GM12892 (cell line): ENCODE results near the gene SUN1.

ENCODE experiments used
- POLR2A ChIP-seq: IDR thresholded peaks from 2 replicates; pipeline ENCODE4 v1.6.1; 2011; ENCODE audit warnings: low read depth, low read length, control low read depth
- POLR2AphosphoS5 ChIP-seq: IDR thresholded peaks from 2 replicates; pipeline ENCODE4 v1.6.1; 2011; ENCODE audit warnings: low read depth, low read length, control low read depth
- TAF1 ChIP-seq: IDR thresholded peaks from 2 replicates; pipeline ENCODE4 v1.6.1; 2011; ENCODE audit warnings: low read depth, mild to moderate bottlenecking, control low read depth, low read length, borderline replicate concordance

GRCh38 chr7:815284-816216, 16.7 kb upstream of the SUN1 start:
- TF ChIP-seq POLR2A (no peak), POLR2AphosphoS5 (no peak), TAF1 (no peak)
